Hepatocyte (in vitro differentiated cells): Measurements from ENCODE around the gene FOXQ1.

Source experiments
- CTCF ChIP-seq: fragments of 200-600 bp; sonication (generic); IDR thresholded peaks from 2 replicates; pipeline ENCODE4 v1.5.1; 2016; ENCODE audit warnings: antibody characterized with exemption, mild to moderate bottlenecking; ENCODE audit not compliant: poor library complexity
- EZH2 ChIP-seq: fragments of 200-600 bp; sonication (generic); IDR thresholded peaks from 2 replicates; pipeline ENCODE4 v1.6.1; 2016; ENCODE audit warnings: antibody characterized with exemption, mild to moderate bottlenecking, borderline replicate concordance
- EZH2phosphoT487 ChIP-seq: fragments of 200-600 bp; sonication (generic); IDR thresholded peaks from one replicate; pipeline ENCODE4 v1.6.1; 2018; ENCODE audit warnings: antibody characterized with exemption, mild to moderate bottlenecking, low read depth, moderate library complexity; ENCODE audit not compliant: unreplicated experiment, severe bottlenecking

- no peak for TF ChIP-seq EZH2phosphoT487
- no peak for TF ChIP-seq EZH2
- no peak for TF ChIP-seq CTCF
Observed at GRCh38 chr6:1335367-1336037, 23.6 kb downstream of the FOXQ1 start.
